OCI-LY7 (cell line): ENCODE measurements around the gene TPSD1. TPM values are rescaled to one million over a fixed set of nuclear protein-coding genes. Genes with fewer than 3 reads are reported as not detected.

ENCODE experiments used
- BruUV-seq: library from RNA; stranded (reverse); fragments of 400-500 nt; replicated peaks from 2 replicates; lab custom pipeline; 2021; lab: Mats Ljungman, UMichigan
- CTCF ChIA-PET: fragments of 300-600 bp; sonication (Branson Sonifier 250); formaldehyde crosslinking; loops from one replicate; lab custom pipeline; 2022; ENCODE audit warnings: antibody characterized with exemption; ENCODE audit not compliant: unreplicated experiment; lab: Charles Lee
- POLR2A ChIA-PET: fragments of 300-600 bp; sonication (Branson Sonifier 250); formaldehyde crosslinking; loops from one replicate; lab custom pipeline; 2022; ENCODE audit warnings: antibody characterized with exemption; lab: Charles Lee
- DNase-seq: peaks from one replicate; pipeline ENCODE4 v3.0.0-alpha.2; 2015; ENCODE audit warnings: low spot score
- H2AFZ ChIP-seq: fragments of 200-600 bp; sonication (generic), shearing (Covaris generic); 2 replicates; pipeline ENCODE4 v1.6.1; 2014; ENCODE audit warnings: mild to moderate bottlenecking, antibody characterized with exemption, low read length, moderate library complexity
- H3K27ac ChIP-seq: fragments of 200-600 bp; sonication (generic); 2 replicates; pipeline ENCODE4 v1.5.1; 2014; ENCODE audit warnings: mixed run types, low read depth, mild to moderate bottlenecking, moderate library complexity, low read length, inconsistent platforms; ENCODE audit not compliant: poor library complexity, severe bottlenecking
- H3K36me3 ChIP-seq: fragments of 200-600 bp; sonication (generic); 2 replicates; pipeline ENCODE4 v1.6.1; 2014; ENCODE audit warnings: mild to moderate bottlenecking, antibody characterized with exemption, low read length, moderate library complexity, mixed read lengths; ENCODE audit not compliant: insufficient read depth
- H3K4me1 ChIP-seq: fragments of 200-600 bp; sonication (generic); 2 replicates; pipeline ENCODE4 v1.5.1; 2014; ENCODE audit warnings: mild to moderate bottlenecking, low read length; ENCODE audit not compliant: insufficient read depth, poor library complexity, severe bottlenecking
- H3K4me2 ChIP-seq: fragments of 200-600 bp; sonication (generic); 2 replicates; pipeline ENCODE4 v1.6.1; 2014; ENCODE audit warnings: mild to moderate bottlenecking, low read length
- H3K4me3 ChIP-seq: fragments of 200-600 bp; sonication (generic); 2 replicates; pipeline ENCODE4 v1.5.1; 2014; ENCODE audit warnings: mild to moderate bottlenecking, low read depth, low read length; ENCODE audit not compliant: poor library complexity, severe bottlenecking
- H3K79me2 ChIP-seq: fragments of 200-600 bp; sonication (generic); 2 replicates; pipeline ENCODE4 v1.6.1; 2016; ENCODE audit warnings: low read depth, mild to moderate bottlenecking, low read length, moderate library complexity, mixed read lengths; ENCODE audit not compliant: insufficient read depth
- H3K9me2 ChIP-seq: fragments of 200-600 bp; sonication (generic); 2 replicates; pipeline ENCODE4 v1.6.1; 2016; ENCODE audit warnings: mild to moderate bottlenecking, low read length, mixed read lengths; ENCODE audit not compliant: insufficient read depth
- H3K9me3 ChIP-seq: fragments of 200-600 bp; sonication (generic); 2 replicates; pipeline ENCODE4 v1.6.1; 2014; ENCODE audit warnings: mild to moderate bottlenecking, mixed run types, low read length, mixed read lengths
- H4K20me1 ChIP-seq: fragments of 200-600 bp; sonication (generic); 2 replicates; pipeline ENCODE4 v1.6.1; 2014; ENCODE audit warnings: mild to moderate bottlenecking, antibody characterized with exemption, low read length, moderate library complexity, mixed read lengths; ENCODE audit not compliant: insufficient read depth
- EZH2phosphoT487 ChIP-seq: fragments of 200-600 bp; sonication (generic); IDR thresholded peaks from 2 replicates; pipeline ENCODE4 v1.6.1; 2018; ENCODE audit warnings: low read depth, borderline replicate concordance, mild to moderate bottlenecking, mixed run types, antibody characterized with exemption, low read length, moderate library complexity, mixed read lengths
- intact Hi-C: fragments of 100-400 bp; cut with micrococcal nuclease; formaldehyde crosslinking; loops from one replicate; pipeline ENCODE4 v1.10.0; 2022; ENCODE audit not compliant: unreplicated experiment
- total RNA-seq, 2 experiments: library from RNA; depleted of rRNA in 1 of 2; stranded (reverse); fragments of >200 nt in 1 of 2; shearing (Covaris generic) in 1 of 2; gene quantifications; 2 replicates each; pipeline ENCODE4 v1.2.3, GENCODE V29; 2014 to 2022
- TF ChIP-seq, protein P1 (sequence below): fragments of 200-600 bp; sonication (generic); conservative IDR thresholded peaks from 2 replicates; pipeline ENCODE4 v1.5.1; 2014; ENCODE audit warnings: mild to moderate bottlenecking, antibody characterized with exemption, low read length, moderate library complexity, mixed read lengths

TPSD1 gene
- total RNA-seq, 2 experiments from 2014 or later, result not detected

DNA sequence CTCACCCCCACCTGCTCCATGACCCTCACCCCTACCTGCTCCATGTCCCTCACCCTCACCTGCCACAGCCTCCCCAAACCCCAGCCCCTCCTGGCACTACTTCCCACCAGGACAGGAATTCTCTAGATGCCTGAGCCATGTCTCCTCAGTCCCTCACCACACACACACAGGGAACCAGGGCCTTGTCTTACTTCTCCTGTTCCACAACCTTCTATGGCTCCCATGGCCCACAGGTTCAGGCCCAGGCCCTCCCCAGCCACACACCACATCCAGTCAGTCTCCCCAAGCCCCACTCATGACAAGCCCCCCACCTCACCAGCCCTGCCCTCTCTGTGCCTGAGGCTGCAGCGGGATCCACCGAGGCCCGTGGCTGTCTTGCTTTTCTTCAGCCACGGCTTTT is 50.5 kb downstream of the TPSD1 start:
- ChIA-PET POLR2A (no interaction called here), CTCF (no interaction called here)
- no peaks in the 10 kb centered on the region; the same call in 1 of the 2 replicates for H3K9me3 ChIP-seq

DNA sequence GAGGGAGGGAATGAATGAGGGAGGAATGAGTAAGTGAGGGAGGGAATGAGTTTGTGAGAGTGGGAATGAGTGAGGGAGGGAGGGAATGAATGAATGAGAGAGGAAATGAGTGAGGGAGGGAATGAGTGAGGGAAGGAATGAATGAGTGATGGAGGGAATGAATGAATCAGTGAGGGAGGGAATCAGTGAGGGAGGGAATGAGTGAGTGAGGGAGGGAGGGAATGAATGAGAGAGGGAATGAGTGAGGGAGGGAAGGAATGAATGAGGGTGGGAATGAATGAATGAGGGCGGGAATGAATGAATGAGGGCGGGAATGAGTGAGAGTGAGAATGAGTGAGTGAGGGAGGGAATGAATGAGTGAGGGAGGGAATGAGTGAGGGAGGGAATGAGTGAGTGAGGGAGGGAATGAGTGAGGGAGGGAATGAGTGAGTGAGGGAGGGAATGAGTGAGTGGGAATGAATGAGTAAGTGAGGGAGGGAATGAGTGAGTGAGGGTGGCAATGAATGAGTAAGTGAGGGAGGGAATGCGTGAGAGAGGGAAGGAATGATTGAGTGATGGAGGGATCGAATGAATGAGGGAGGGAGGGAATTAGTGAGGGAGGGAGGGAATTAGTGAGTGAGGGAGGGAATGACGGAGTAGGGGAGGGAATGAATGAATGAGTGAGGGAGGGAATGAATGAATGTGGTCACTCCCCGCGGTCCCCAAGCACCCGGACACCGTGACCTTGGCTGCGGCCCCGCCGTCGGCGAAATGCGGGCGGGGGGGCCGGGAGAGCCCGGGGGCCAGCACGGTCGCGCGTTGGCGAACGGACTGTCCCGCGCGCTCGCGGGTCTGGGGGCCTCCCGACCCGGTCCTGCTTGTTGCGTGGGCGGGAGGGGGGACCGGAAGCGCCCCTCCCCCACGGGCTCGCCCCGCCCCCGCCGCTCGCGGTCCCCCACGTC is 52.4 kb downstream of the TPSD1 start:
- H4K20me1 ChIP-seq, result peaks cover 26% of the 10 kb centered on the region; the same call in 1 of the 2 replicates
- TF ChIP-seq EZH2phosphoT487, result no peak
- TF ChIP-seq, protein P1, sequence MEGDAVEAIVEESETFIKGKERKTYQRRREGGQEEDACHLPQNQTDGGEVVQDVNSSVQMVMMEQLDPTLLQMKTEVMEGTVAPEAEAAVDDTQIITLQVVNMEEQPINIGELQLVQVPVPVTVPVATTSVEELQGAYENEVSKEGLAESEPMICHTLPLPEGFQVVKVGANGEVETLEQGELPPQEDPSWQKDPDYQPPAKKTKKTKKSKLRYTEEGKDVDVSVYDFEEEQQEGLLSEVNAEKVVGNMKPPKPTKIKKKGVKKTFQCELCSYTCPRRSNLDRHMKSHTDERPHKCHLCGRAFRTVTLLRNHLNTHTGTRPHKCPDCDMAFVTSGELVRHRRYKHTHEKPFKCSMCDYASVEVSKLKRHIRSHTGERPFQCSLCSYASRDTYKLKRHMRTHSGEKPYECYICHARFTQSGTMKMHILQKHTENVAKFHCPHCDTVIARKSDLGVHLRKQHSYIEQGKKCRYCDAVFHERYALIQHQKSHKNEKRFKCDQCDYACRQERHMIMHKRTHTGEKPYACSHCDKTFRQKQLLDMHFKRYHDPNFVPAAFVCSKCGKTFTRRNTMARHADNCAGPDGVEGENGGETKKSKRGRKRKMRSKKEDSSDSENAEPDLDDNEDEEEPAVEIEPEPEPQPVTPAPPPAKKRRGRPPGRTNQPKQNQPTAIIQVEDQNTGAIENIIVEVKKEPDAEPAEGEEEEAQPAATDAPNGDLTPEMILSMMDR, result no peak
- H3K9me2 ChIP-seq, result no peaks in the 10 kb centered on the region
- POLR2A ChIA-PET, result no interaction called here
- H3K79me2 ChIP-seq, result peaks cover 35% of the 10 kb centered on the region
- H3K4me2 ChIP-seq, result peak overlapping the region; percentile 57
- peaks cover 33% of the 10 kb centered on the region for H3K36me3 ChIP-seq
- H3K4me1 ChIP-seq, result peaks cover 33% of the 10 kb centered on the region
- no TSS peak for BruUV-seq
- intact Hi-C loops, result loop anchor here (10.0 kb wide), 2 partner anchors 106 to 306 kb away; partner anchors contain the start of genes CRAMP1, IFT140 and UNKL
- no peaks in the 10 kb centered on the region; the same call in 1 of the 2 replicates for H3K9me3 ChIP-seq
- CTCF ChIA-PET, result no interaction called here
- H2AFZ ChIP-seq, result peak overlapping the region; percentile 98; the same call in 1 of the 2 replicates
- no peak for DNase-seq
- H3K27ac ChIP-seq, result peak overlapping the region; percentile 86
- H3K4me3 ChIP-seq, result peak overlapping the region; percentile 72

More for the DNA sequence above, 50.5 kb downstream of the TPSD1 start:
- H3K36me3 ChIP-seq, result peaks cover 14% of the 10 kb centered on the region
- no peaks in the 10 kb centered on the region for H3K9me2 ChIP-seq
- H3K4me2 ChIP-seq, result no peak overlapping the region
- no peak for DNase-seq
- intact Hi-C loops, result loop anchor here (10.0 kb wide), 2 partner anchors 108 to 308 kb away; partner anchors contain the start of genes CRAMP1, IFT140 and UNKL
- peaks cover 13% of the 10 kb centered on the region; the same call in 1 of the 2 replicates for H4K20me1 ChIP-seq
- no peak overlapping the region for H3K4me3 ChIP-seq
- no peak overlapping the region for H2AFZ ChIP-seq
- peaks cover 15% of the 10 kb centered on the region for H3K79me2 ChIP-seq
- no peak overlapping the region for H3K27ac ChIP-seq
- TF ChIP-seq EZH2phosphoT487, result no peak
- TF ChIP-seq, protein P1, result no peak
- H3K4me1 ChIP-seq, result peaks cover 31% of the 10 kb centered on the region
- no TSS peak for BruUV-seq

Other genes starting within 250 kb of the TPSD1 start
- gene SSTR5, start 183.3 kb upstream of the TPSD1 start, total RNA-seq (2014; rRNA removed; shearing (Covaris generic)), result not detected in 2 replicates
- gene SSTR5, start 183.3 kb upstream of the TPSD1 start, total RNA-seq (2022), result not detected in 2 replicates
- not detected in 2 replicates for gene C1QTNF8, start 159.8 kb upstream of the TPSD1 start, total RNA-seq (2014; rRNA removed; shearing (Covaris generic))
- not detected in 2 replicates for gene C1QTNF8, start 159.8 kb upstream of the TPSD1 start, total RNA-seq (2022)
- gene CACNA1H, start 103.0 kb upstream of the TPSD1 start, total RNA-seq (2014; rRNA removed; shearing (Covaris generic)), result not detected in 2 replicates
- not detected in 2 replicates for gene CACNA1H, start 103.0 kb upstream of the TPSD1 start, total RNA-seq (2022)
- not detected in 2 replicates for gene TPSG1, start 30.8 kb upstream of the TPSD1 start, total RNA-seq (2014; rRNA removed; shearing (Covaris generic))
- gene TPSG1, start 30.8 kb upstream of the TPSD1 start, total RNA-seq (2022), result not detected in 2 replicates
- gene TPSB2, start 25.9 kb upstream of the TPSD1 start, total RNA-seq (2014; rRNA removed; shearing (Covaris generic)), result not detected in 2 replicates
- gene TPSB2, start 25.9 kb upstream of the TPSD1 start, total RNA-seq (2022), result not detected in 2 replicates
- gene TPSAB1, start 15.4 kb upstream of the TPSD1 start, total RNA-seq (2014; rRNA removed; shearing (Covaris generic)), result not detected in 2 replicates
- gene TPSAB1, start 15.4 kb upstream of the TPSD1 start, total RNA-seq (2022), result not detected in 2 replicates
- 122 and 126 TPM in 2 replicates for gene UBE2I, start 53.6 kb downstream of the TPSD1 start, total RNA-seq (2014; rRNA removed; shearing (Covaris generic))
- 323 and 349 TPM in 2 replicates for gene UBE2I, start 53.6 kb downstream of the TPSD1 start, total RNA-seq (2022)
- gene BAIAP3, start 77.6 kb downstream of the TPSD1 start, total RNA-seq (2014; rRNA removed; shearing (Covaris generic)), result 2.9 and 6.3 TPM in 2 replicates
- gene BAIAP3, start 77.6 kb downstream of the TPSD1 start, total RNA-seq (2022), result 2.4 and 3.2 TPM in 2 replicates
- gene TSR3, start 95.8 kb downstream of the TPSD1 start, total RNA-seq (2014; rRNA removed; shearing (Covaris generic)), result 75.8 and 99.4 TPM in 2 replicates
- 43.5 and 47.2 TPM in 2 replicates for gene TSR3, start 95.8 kb downstream of the TPSD1 start, total RNA-seq (2022)
- 21.3 and 22.5 TPM in 2 replicates for gene GNPTG, start 95.9 kb downstream of the TPSD1 start, total RNA-seq (2014; rRNA removed; shearing (Covaris generic))
- 24.1 and 26.6 TPM in 2 replicates for gene GNPTG, start 95.9 kb downstream of the TPSD1 start, total RNA-seq (2022)
- 22.3 and 31.0 TPM in 2 replicates for gene UNKL, start 158.6 kb downstream of the TPSD1 start, total RNA-seq (2014; rRNA removed; shearing (Covaris generic))
- 33.7 and 61.3 TPM in 2 replicates for gene UNKL, start 158.6 kb downstream of the TPSD1 start, total RNA-seq (2022)
- 23.2 and 36.4 TPM in 2 replicates for gene UQCC4, start 164.7 kb downstream of the TPSD1 start, total RNA-seq (2014; rRNA removed; shearing (Covaris generic))
- gene UQCC4, start 164.7 kb downstream of the TPSD1 start, total RNA-seq (2022), result 16.5 and 17.0 TPM in 2 replicates
- gene PERCC1, start 175.0 kb downstream of the TPSD1 start, total RNA-seq (2014; rRNA removed; shearing (Covaris generic)), result not detected in 2 replicates
- not detected in 2 replicates for gene PERCC1, start 175.0 kb downstream of the TPSD1 start, total RNA-seq (2022)
- 0.46 and 0.85 TPM in 2 replicates for gene CCDC154, start 188.5 kb downstream of the TPSD1 start, total RNA-seq (2014; rRNA removed; shearing (Covaris generic))
- 1.1 and 2.5 TPM in 2 replicates for gene CCDC154, start 188.5 kb downstream of the TPSD1 start, total RNA-seq (2022)
- 29.6 and 31.1 TPM in 2 replicates for gene CLCN7, start 219.0 kb downstream of the TPSD1 start, total RNA-seq (2014; rRNA removed; shearing (Covaris generic))
- gene CLCN7, start 219.0 kb downstream of the TPSD1 start, total RNA-seq (2022), result 60.3 and 62.4 TPM in 2 replicates
- gene PTX4, start 232.9 kb downstream of the TPSD1 start, total RNA-seq (2014; rRNA removed; shearing (Covaris generic)), result not detected in 2 replicates
- gene PTX4, start 232.9 kb downstream of the TPSD1 start, total RNA-seq (2022), result not detected in 2 replicates
- 43.5 and 58.2 TPM in 2 replicates for gene TELO2, start 237.3 kb downstream of the TPSD1 start, total RNA-seq (2014; rRNA removed; shearing (Covaris generic))
- gene TELO2, start 237.3 kb downstream of the TPSD1 start, total RNA-seq (2022), result 63.7 and 70.1 TPM in 2 replicates